Measurements from ENCODE around the gene TMOD1. TPM values are rescaled to one million over a fixed set of nuclear protein-coding genes. Genes with fewer than 3 reads are reported as not detected.
A peak's percentile ranks its signal among the peaks of the same experiment; 100 is the strongest.

TMOD1 gene
- total and polyA plus RNA-seq, 2 of the 8 experiments (the other 6 are each of a cell fraction or from before 2014, with no cell fraction given): 0.17 to 0.88 TPM

- TF ChIP-seq KDM4A (IDR thresholded peaks at IDR 0.05; ENCODE audit: low read depth, low read length, severe bottlenecking) (peak; percentile 30), SIN3A (conservative IDR thresholded peaks at IDR 0.05 in 1 of 2, IDR thresholded peaks at IDR 0.05 in 1 of 2; ENCODE audit: low read depth in 1 of 2, low read length in 2 of 2) (peak in 1 of 2 experiments; percentile 76; a peak in 1 of 4 replicates), SIX5 (IDR thresholded peaks at IDR 0.05; ENCODE audit: low read depth, low read length) (no peak), PHF8 (conservative IDR thresholded peaks at IDR 0.05; ENCODE audit: low read depth, low read length) (peak; percentile 26; the same call in 1 of the 2 replicates)
Measured at GRCh38 chr9:97633859-97634490, 132.5 kb downstream of the TMOD1 start (continued).

All from H1 (cell line).